T follicular helper cell (primary cell): ENCODE measurements around the gene TMEM59.
"Not testable (repeated sequence)": the region's sequence is repeated elsewhere in the genome, so short reads cannot be mapped to it uniquely, and the experiment has no call there.

ENCODE experiments used
- DNase-seq: peaks from one replicate; pipeline ENCODE4 v3.0.0-alpha.2; 2020; ENCODE audit warnings: low read depth
- total RNA-seq, 2 experiments: gene quantifications; one replicate each; lab custom pipeline; 2026; lab: John Stamatoyannopoulos, UW

The TMEM59 gene
- total RNA-seq: 99.5 to 158 reads per million in 2 experiments

GRCh38 chr1:54052934-54053744 is at the start of gene TMEM59, which contains the start of gene TCEANC2:
Gene TMEM59 (minus strand): TSS chr1:54053204. CDS start chr1:54053188, 16 bp downstream.
Gene TCEANC2 (plus strand): TSS chr1:54053608. CDS start chr1:54054423, 815 bp downstream.
- DNase-seq: peak; percentile 96

- DNase-seq: no peak
These were observed 47.5 kb upstream of the TMEM59 start for GRCh38 chr1:54100500-54100899.

DNA sequence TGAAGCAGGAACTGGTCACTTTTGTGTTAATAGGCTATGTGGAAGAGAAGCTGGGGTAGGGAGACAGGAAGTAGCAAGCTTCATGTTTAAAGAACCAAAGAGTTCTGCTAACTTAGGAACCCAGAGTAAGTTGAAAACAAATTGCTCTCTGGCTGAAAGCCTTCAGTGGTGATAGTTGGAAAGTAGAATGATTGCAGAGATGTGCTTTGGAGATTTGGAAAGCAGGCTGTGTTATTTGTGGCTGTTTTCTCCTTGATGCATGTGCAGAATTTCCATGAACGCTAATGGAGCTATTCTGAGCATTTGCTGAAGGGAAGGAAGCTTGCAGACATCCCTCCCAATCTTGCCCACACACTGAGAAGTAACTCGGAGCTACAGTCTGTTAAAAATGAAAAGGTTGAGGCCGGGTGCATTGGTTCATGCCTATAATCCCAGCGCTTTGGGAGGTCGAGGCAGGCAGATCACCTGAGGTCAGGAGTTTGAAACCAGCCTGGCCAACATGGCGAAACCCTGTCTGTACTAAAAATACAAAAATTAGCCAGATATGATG is 46.1 kb upstream of the TMEM59 start:
- DNase-seq: no peak

DNA sequence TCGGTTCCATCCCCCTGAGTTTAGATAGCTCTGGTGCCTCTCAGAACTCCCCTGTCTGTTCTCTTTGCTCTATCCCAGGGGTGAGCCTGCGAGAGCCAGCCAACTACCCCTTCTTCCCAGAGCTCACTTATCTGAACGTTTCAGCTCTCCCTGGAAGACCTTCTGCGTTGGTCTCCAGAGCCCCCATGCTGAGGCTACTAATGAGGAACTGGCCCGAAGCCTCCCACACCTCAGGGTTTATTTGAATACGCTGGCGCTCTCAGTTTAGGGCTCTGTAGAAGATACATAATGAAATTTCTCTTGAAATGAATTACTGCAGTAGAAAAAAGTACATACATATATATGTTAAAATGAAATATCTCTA is 43.9 kb upstream of the TMEM59 start:
- no peak for DNase-seq

DNA sequence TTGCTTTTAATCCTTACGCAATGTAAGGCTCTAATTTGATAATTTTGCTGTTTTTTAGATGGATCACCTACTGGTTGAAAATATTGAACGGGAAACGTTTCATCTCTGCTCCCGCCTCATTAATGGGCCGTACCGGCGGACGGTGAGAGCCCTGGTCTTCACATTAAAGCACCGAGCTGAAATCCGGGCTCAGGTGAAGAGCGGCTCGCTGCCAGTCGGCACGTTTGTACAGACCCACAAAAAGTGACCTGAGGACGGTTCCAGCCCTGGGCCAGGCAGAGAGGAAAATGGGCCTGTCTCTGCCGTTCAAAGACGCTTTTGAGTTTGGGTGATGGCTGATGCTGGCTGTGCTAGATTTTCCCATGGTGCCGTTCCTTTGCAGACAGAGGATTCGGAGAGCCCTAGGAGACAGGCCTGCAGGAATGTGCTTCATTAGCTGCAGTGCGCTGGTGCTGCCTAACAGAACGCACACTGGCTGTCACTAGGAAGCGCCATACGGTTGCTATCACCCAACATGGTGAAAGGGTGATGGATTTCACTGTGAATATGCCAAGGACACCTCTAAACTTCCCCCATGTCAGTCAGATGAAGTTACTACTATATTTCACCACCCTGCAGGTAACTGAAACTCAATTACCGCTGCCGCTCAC is 43.3 kb upstream of the TMEM59 start:
- DNase-seq: no peak

DNA sequence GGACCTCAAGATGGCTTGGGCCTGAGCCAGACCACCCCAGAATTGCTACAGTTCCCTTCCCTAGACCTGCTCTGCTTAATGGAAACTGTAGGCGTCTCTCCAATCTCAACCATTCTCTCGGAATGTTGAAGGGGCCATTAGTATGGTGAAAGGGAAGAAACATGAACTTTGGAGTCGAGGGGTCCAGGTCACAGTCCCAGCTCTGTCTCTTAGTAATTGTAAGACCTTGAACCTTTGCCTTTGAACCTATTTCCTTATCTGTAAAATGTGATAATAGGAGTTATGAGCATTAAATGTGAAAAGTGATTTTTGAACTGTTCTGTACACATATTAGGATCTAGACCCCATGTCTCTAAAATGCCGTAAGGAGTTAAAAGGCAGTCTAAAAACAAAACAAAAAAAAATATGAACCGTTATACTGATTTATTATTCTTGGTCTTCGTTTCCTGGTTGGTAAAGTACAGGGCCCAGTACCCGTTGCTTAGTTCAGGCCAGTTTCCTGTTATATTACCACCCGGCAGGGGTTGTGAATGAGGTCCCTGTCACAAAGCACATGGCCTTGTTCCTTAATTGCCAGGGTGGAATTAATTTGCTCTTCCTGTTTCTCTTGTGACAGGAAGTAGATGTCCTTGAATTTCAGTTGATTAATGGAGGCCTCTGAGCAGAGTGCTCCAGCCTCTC is 42.7 kb upstream of the TMEM59 start:
- no peak for DNase-seq

DNA sequence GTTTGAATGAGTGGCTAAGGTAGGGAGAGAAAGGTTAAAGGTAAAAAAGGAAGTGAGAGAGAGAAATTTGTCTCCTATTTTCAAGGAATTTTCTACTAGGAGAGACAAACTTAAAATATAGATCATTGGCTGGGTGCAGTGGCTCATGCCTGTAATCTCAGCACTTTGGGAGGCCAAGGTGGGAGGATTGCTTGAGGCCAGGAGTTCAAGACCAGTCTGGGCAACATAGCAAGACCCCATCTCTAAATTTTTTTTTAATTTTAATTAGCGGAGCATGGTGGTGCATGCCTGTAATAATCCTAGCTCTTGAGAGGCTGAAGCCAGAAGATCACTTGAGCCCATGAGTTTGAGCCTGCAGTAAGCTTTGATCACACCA is 41.7 kb upstream of the TMEM59 start:
- DNase-seq: not testable (repeated sequence)

- no peak for DNase-seq
These were observed 41.2 kb upstream of the TMEM59 start for GRCh38 chr1:54094001-54094729.

DNA sequence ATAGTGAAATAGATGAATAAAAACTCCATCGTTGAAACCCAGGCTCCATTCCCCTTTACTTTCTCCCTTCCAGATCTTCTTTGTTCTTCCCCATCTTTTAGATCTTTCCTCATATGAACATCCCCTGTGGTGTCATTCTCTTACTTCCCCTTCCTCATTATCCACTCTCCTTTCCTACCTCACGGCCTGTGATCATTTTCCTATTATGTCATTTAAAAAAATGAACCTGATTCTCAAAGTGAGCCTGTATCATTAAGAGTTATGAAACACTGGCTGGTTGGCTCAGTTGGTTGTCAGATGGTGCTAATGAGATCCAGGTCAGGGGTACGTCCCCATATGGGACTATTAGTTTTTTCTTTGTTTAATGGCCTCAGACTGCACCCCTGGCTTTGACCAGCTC is 38.7 kb upstream of the TMEM59 start:
- no peak for DNase-seq

DNA sequence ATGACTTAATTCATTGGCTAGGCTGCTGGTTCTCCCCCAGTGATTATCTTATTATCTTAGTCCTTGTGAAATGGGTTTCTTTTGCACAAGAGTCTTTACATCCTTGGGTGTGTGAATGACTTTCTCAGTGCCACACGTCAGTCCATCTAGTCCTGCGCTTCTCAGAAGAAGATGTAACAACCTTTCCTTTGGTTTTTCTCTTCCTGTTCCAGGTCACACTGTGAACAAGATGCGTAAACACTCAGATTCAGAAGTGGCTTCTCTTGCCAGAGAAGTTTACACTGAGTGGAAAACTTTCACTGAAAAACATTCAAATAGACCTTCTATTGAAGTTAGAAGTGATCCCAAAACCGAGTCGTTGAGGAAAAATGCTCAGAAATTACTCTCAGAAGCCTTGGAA is 35.4 kb upstream of the TMEM59 start:
- DNase-seq: no peak

- DNase-seq: no peak
These were observed 33.8 kb upstream of the TMEM59 start for GRCh38 chr1:54086754-54087153.

DNA sequence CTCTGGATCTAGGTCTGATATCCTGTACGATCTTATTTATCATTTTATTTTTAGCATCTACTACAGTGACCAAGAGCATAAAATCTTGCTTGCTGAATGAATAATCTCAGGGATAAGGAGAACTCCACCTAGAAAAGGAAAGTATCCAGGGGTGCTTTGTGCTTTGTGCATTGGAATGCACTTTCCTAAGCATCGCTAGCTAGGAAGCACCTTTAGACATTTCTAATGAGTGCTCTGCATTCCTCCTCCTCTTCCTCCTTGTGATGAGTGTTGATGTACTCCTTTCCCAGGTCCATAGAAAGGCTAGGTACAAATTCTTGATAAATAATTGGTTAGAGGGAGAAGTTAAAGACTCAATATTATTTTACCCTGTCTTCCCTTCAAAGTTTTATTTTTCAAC is 31.8 kb upstream of the TMEM59 start:
- DNase-seq: no peak

DNA sequence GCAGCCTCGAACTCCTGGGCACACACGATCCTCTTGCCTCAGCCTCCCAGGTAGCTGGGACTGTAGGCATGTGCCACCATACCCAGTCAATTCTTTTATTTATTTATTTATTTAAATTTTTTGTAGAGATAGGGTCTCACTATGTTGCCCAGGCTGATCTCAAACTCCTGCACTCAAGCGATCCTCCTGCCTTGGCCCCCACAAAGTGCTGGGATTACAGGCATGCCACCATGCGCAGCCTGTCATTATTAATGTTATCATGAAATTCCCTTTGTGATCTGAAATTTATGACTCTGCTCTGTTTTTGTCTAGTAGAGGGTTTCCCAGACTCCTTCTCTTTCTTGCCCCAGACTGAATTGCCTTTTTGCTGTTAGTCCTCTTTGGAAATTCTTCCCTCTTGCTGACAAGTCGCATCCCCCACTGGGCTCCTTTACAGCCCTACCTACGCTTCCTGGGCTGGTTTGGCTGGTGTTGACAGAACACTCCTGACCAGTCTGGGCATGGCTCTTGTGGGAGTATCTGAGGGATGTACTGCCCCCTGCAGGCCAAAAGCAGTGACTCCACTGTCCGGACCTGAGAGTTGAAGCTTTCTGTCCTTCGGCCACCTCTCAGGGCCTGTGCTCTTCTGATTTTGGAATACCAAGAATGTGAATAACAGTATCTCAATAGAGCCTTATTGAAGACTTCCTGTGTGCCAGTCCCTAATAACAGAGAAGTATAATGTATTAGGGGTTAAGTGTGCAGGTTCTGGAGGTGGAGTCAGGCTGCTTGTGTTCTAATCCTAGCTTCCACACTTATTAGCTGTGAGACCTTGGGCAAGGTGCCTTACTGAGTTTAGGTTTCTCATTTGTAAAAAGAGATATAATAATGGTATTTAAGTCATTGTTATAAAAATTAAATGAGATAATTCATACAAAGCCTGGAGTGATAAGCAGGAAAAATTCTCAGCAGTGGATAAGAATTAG is 28.6 kb upstream of the TMEM59 start:
- DNase-seq: peak; percentile 33

GRCh38 chr1:54080598-54081049 is 27.6 kb upstream of the TMEM59 start:
- no peak for DNase-seq

DNA sequence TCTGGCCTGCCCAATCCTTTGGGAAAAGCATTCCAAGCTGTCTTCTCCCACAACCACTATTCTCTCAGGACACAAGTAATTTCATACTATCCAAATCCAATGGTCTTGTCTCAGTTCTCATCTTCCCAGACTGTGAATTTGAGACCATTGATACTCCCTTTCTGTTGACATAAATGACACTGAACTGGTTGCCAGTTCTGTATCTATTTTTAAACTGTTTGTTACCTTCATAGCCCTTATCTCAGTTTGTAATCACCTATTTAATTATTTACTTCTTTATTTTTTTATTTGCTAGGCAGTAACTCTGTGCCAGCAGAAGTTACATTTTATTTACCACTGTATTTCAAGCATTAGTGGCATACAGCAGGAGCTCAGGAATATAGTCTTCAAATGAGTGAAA is 24.4 kb upstream of the TMEM59 start:
- no peak for DNase-seq

- no peak for DNase-seq
These were observed 17.3 kb upstream of the TMEM59 start for GRCh38 chr1:54070171-54070837.

- no peak for DNase-seq
These were observed 16.8 kb upstream of the TMEM59 start for GRCh38 chr1:54069791-54070170.

- no peak for DNase-seq
These were observed 11.3 kb upstream of the TMEM59 start for GRCh38 chr1:54064299-54064698.

DNA sequence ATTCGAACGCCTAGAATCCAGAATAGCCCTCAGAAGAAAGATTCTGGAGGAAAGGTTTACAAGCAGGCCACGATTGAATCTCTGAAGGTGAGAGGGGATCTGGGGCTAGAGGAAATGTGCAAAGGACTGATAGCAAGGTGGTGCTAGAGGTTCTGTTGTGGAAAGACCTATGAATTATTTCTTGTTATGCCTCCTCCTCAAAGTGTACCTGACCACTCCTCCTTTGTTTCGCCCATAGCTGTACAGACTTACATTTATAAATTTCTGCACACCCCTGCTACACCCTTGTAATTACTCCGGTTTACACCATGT is 1.4 kb upstream of the TMEM59 start:
- no peak for DNase-seq

GRCh38 chr1:54053745-54054437 is 887 bp upstream of the TMEM59 start:
- no peak for DNase-seq
